WERI-Rb-1 (cell line): Measurements from ENCODE around the gene CHD8.

Experiments
- DNase-seq: peaks from one replicate; pipeline ENCODE4 v3.0.0-alpha.2; 2020
- H3K27ac ChIP-seq: fragments of 250-450 bp; sonication (Bioruptor Pico); 2 replicates; pipeline ENCODE4 v1.5.1; 2020; ENCODE audit warnings: mild to moderate bottlenecking, moderate library complexity
- H3K27me3 ChIP-seq: fragments of 250-450 bp; sonication (Bioruptor Pico); 2 replicates; pipeline ENCODE4 v1.5.1; 2021; ENCODE audit warnings: mild to moderate bottlenecking, low read depth, moderate library complexity; ENCODE audit not compliant: insufficient read depth, severe bottlenecking
- H3K36me3 ChIP-seq: fragments of 250-450 bp; sonication (Bioruptor Pico); 2 replicates; pipeline ENCODE4 v1.5.1; 2020; ENCODE audit warnings: mild to moderate bottlenecking, moderate library complexity
- H3K4me3 ChIP-seq: 2 replicates; pipeline ENCODE4 v1.5.1; 2011; ENCODE audit warnings: low read depth, mild to moderate bottlenecking, control low read depth, low read length
- H3K9me3 ChIP-seq: fragments of 250-450 bp; sonication (Bioruptor Pico); 2 replicates; pipeline ENCODE4 v1.5.1; 2021; ENCODE audit warnings: mild to moderate bottlenecking, moderate library complexity; ENCODE audit not compliant: severe bottlenecking
- CTCF ChIP-seq: IDR thresholded peaks from 2 replicates; pipeline ENCODE4 v1.5.1; 2011; ENCODE audit warnings: low read depth, mild to moderate bottlenecking, control low read depth, inconsistent platforms, low read length

CHD8 gene

DNA sequence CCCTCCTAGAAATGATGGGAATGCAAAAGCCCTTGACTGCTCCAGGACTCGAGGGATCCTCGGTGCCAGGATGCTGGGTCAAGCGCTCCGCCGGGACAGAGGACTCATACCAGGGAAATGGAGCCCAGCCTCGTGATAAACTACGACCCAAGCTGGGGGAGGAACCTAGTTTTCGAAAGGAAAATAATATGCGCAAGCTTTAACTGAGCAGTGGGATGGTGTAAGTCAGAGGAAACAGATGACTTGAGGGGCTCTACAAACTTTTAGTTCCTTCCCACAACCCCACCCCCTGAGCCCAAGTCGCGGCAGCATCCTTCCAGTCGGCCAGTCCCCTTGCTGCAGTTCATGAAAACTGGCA, 71.5 kb downstream of the CHD8 start:
- no peak for DNase-seq
- peaks cover 65% of the 10 kb centered on the region for H3K36me3 ChIP-seq

GRCh38 chr14:21383848-21384493, 72.0 kb downstream of the CHD8 start, which contains the start of gene SUPT16H:
SUPT16H (minus strand) TSS chr14:21384019; CDS start chr14:21383927, 92 bp downstream.
- peaks cover 65% of the 10 kb centered on the region for H3K36me3 ChIP-seq
- H3K4me3 ChIP-seq: peak within 1 kb of the TSS; percentile 95
- H3K27ac ChIP-seq: peak within 1 kb of the TSS; percentile 95
- DNase-seq: peak; percentile 98
- TF ChIP-seq CTCF: no peak
- no peaks in the 10 kb centered on the region for H3K9me3 ChIP-seq
- no peaks in the 10 kb centered on the region for H3K27me3 ChIP-seq

More for the DNA sequence above, 71.5 kb downstream of the CHD8 start:
- TF ChIP-seq CTCF: no peak
- Histone ChIP-seq H3K9me3 (no peaks in the 10 kb centered on the region), H3K27ac (peak overlapping the region; percentile 95), H3K4me3 (peak overlapping the region; percentile 95), H3K27me3 (no peaks in the 10 kb centered on the region)

DNA sequence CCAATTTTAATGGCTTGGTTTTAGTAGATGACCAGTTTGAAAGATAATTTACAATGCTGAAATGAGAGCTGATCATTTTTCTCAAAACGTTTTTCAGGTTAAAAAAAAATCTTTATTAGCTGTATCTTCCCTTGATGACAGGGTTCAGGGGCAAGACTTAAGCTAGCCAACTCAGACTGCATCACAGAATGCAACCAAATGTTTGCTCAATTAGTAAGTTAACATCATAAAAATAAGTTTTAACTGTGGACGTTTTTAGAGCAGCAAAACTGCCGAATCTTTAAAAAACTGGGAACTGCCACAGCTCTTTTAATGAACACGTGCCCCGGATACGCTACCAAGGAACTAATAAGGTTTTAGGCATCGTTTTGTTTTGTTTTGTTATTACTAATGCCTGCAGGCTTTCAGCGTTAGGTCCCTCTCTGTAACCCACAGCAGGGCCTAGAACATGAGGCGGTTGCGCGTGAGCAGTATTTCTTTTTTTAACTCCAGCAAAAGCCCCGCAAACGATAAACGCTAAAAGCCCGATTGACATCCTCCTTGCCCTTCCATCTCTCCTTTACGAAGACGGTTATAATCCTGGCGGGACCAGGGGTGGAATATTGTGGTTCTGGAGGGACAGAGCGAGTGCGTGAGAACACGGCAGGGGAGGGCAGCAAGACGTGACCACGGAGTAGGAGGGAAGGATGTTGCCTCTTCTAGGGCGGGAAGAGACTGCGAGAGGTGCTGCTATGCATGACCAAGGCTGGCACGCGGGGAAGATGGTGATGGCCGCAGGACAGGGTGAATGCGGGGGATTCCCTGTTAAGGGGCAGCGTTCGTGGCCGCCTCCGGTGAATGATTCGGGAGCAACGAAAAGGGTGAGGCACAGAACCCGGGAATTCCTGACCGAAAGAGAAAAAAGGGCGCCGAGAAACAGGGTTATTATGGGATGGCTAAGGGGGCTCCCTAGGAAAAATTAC, 72.8 kb downstream of the CHD8 start:
- Histone ChIP-seq H3K36me3 (peaks cover 64% of the 10 kb centered on the region), H3K27ac (peak overlapping the region; percentile 95), H3K9me3 (no peaks in the 10 kb centered on the region), H3K27me3 (no peaks in the 10 kb centered on the region), H3K4me3 (peak overlapping the region; percentile 95)
- peak; percentile 54 for DNase-seq
- no peak for TF ChIP-seq CTCF

- Histone ChIP-seq H3K36me3 (peaks cover 69% of the 10 kb centered on the region), H3K27ac (peak overlapping the region; percentile 95), H3K9me3 (no peaks in the 10 kb centered on the region), H3K4me3 (peak overlapping the region; percentile 95; the same call in 1 of the 2 replicates), H3K27me3 (no peaks in the 10 kb centered on the region)
- no peak for DNase-seq
- no peak for TF ChIP-seq CTCF
These were observed 73.8 kb downstream of the CHD8 start for GRCh38 chr14:21382095-21382494.

DNA sequence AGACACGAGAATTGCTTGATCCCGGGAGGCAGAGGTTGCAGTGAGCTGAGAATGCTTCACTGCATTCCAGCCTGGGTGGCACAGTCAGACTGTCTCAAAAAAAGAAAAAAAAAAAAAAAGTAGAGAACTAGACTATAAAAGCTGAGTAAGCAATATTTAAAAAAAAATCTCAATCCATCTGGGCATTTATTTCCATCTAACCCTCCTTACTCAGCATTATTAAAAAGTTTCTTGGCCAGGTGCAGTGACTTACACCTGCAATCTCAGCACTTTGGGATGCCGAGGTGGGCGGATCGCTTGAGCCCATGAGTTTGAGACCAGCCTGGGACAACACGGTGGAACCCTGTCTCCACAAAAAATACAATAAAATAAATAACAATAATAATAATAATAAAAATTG, 76.6 kb downstream of the CHD8 start:
- Histone ChIP-seq H3K27ac (no peak overlapping the region), H3K4me3 (no peak overlapping the region), H3K27me3 (no peaks in the 10 kb centered on the region), H3K36me3 (peaks cover 59% of the 10 kb centered on the region), H3K9me3 (no peaks in the 10 kb centered on the region)
- no peak for TF ChIP-seq CTCF
- no peak for DNase-seq
